Esophagus (tissue), 2 donors: ENCODE data around the gene ADAM12. TPM values are rescaled to one million over a fixed set of nuclear protein-coding genes. Genes with fewer than 3 reads are reported as not detected.

Source experiments
- H3K27ac ChIP-seq, 2 donors: one replicate each; pipeline ENCODE4 v1.5.1; 2013; ENCODE audit warnings: low read depth in 2 of 2, mild to moderate bottlenecking in 2 of 2, inconsistent platforms in 1 of 2, low read length in 1 of 2, moderate library complexity in 1 of 2
- H3K27me3 ChIP-seq, 2 donors: one replicate each; pipeline ENCODE4 v1.6.1; 2013; ENCODE audit warnings: low read length in 2 of 2, control low read depth in 1 of 2, mild to moderate bottlenecking in 1 of 2; ENCODE audit not compliant: insufficient read depth in 2 of 2, control insufficient read depth in 1 of 2
- H3K36me3 ChIP-seq, 2 donors: one replicate each; pipeline ENCODE4 v1.6.1; 2013; ENCODE audit warnings: low read length in 1 of 2; ENCODE audit not compliant: control insufficient read depth in 2 of 2, insufficient read depth in 2 of 2
- H3K4me1 ChIP-seq, 2 donors: one replicate each; pipeline ENCODE4 v1.6.1; 2013; ENCODE audit warnings: low read length in 1 of 2; ENCODE audit not compliant: control insufficient read depth in 2 of 2, insufficient read depth in 2 of 2
- H3K4me3 ChIP-seq, 2 donors: one replicate each; pipeline ENCODE4 v1.5.1; 2013; ENCODE audit warnings: low read length in 2 of 2, mild to moderate bottlenecking in 2 of 2, low read depth in 1 of 2, moderate library complexity in 1 of 2
- H3K9me3 ChIP-seq, 2 donors: one replicate each; pipeline ENCODE4 v1.6.1; 2013; ENCODE audit warnings: mild to moderate bottlenecking in 2 of 2, low read depth in 1 of 2, low read length in 1 of 2, moderate library complexity in 1 of 2; ENCODE audit not compliant: control insufficient read depth in 2 of 2, insufficient read depth in 1 of 2
- WGBS, 2 donors: extraction: QIAGEN DNeasy Blood & Tissue Kit; methylation state at CpG; one replicate each; pipeline ENCODE4 v1.1.7; 2013; 5-methylcytosine and 5-hydroxymethylcytosine counted together
- polyA plus RNA-seq, 2 donors: library from polyadenylated mRNA; stranded (reverse); fragments of 200-250 nt; gene quantifications; one replicate each; pipeline ENCODE4 v1.2.3, GENCODE V29; 2013
- donor health status: healthy with polysubstance abuse.
- donor health status: Bipolar disorder and iron deficiency.

Gene ADAM12
- polyA plus RNA-seq, 2 donors: under 0.01 to 0.06 TPM

- Histone ChIP-seq H3K4me3 (no peak overlapping the region), H3K4me1 (no peaks in the 10 kb centered on the region), H3K36me3 (no peaks in the 10 kb centered on the region), H3K9me3 (no peaks in the 10 kb centered on the region), H3K27me3 (no peaks in the 10 kb centered on the region), H3K27ac (no peak overlapping the region)
- WGBS, 2 donors: 91 to 94% methylated on average over 2 of the region's 2 CpGs
Observed at GRCh38 chr10:126006906-126007305, 381.4 kb downstream of the ADAM12 start.

- whole genome bisulfite sequencing, 2 donors: 76 to 85% methylated on average over 5 of the region's 5 CpGs
- Histone ChIP-seq H3K4me3 (no peak overlapping the region), H3K27ac (no peak overlapping the region), H3K36me3 (no peaks in the 10 kb centered on the region), H3K27me3 (no peaks in the 10 kb centered on the region), H3K4me1 (peaks cover 0 to 3% of the 10 kb centered on the region in 2 donors), H3K9me3 (no peaks in the 10 kb centered on the region)
Observed at GRCh38 chr10:126006264-126006663, 382.0 kb downstream of the ADAM12 start.

GRCh38 chr10:126004752-126005151 lies 383.5 kb downstream of the ADAM12 start:
- H3K36me3 ChIP-seq: no peaks in the 10 kb centered on the region
- no peak overlapping the region for H3K4me3 ChIP-seq
- no peaks in the 10 kb centered on the region for H3K27me3 ChIP-seq
- H3K9me3 ChIP-seq: no peaks in the 10 kb centered on the region
- peaks cover 0 to 3% of the 10 kb centered on the region in 2 donors for H3K4me1 ChIP-seq
- WGBS, 2 donors: 84 to 85% methylated on average over 8 of the region's 8 CpGs
- H3K27ac ChIP-seq: no peak overlapping the region

GRCh38 chr10:126001576-126001975 lies 386.7 kb downstream of the ADAM12 start:
- no peak overlapping the region for H3K27ac ChIP-seq
- H3K9me3 ChIP-seq: no peaks in the 10 kb centered on the region
- H3K4me3 ChIP-seq: no peak overlapping the region
- peaks cover 0 to 3% of the 10 kb centered on the region in 2 donors for H3K4me1 ChIP-seq
- H3K27me3 ChIP-seq: no peaks in the 10 kb centered on the region
- 59 to 63% methylated on average over 2 of the region's 2 CpGs for WGBS, 2 donors
- H3K36me3 ChIP-seq: no peaks in the 10 kb centered on the region

- Histone ChIP-seq H3K27me3 (no peaks in the 10 kb centered on the region), H3K36me3 (no peaks in the 10 kb centered on the region), H3K4me3 (no peak overlapping the region), H3K27ac (no peak overlapping the region), H3K9me3 (no peaks in the 10 kb centered on the region), H3K4me1 (peaks cover 0 to 3% of the 10 kb centered on the region in 2 donors)
- WGBS, 2 donors: 82 to 86% methylated on average over 3 of the region's 3 CpGs
Observed at GRCh38 chr10:125999694-126000093, 388.6 kb downstream of the ADAM12 start.

- Histone ChIP-seq H3K27me3 (no peaks in the 10 kb centered on the region), H3K9me3 (no peaks in the 10 kb centered on the region), H3K4me3 (no peak overlapping the region), H3K36me3 (no peaks in the 10 kb centered on the region), H3K27ac (no peak overlapping the region), H3K4me1 (peaks cover 0 to 3% of the 10 kb centered on the region in 2 donors)
- 93 to 94% methylated on average over 12 of the region's 12 CpGs for WGBS, 2 donors
Observed at GRCh38 chr10:125997586-125997985, 390.7 kb downstream of the ADAM12 start.

- H3K36me3 ChIP-seq: no peaks in the 10 kb centered on the region
- H3K4me1 ChIP-seq: no peaks in the 10 kb centered on the region
- H3K4me3 ChIP-seq: no peak overlapping the region
- no peak overlapping the region for H3K27ac ChIP-seq
- WGBS, 2 donors: 92 to 95% methylated on average over 9 of the region's 9 CpGs
- H3K9me3 ChIP-seq: no peaks in the 10 kb centered on the region
- H3K27me3 ChIP-seq: no peaks in the 10 kb centered on the region
Observed at GRCh38 chr10:125995726-125996304, 392.5 kb downstream of the ADAM12 start.

- H3K27me3 ChIP-seq: no peaks in the 10 kb centered on the region
- H3K27ac ChIP-seq: no peak overlapping the region
- H3K36me3 ChIP-seq: no peaks in the 10 kb centered on the region
- no peaks in the 10 kb centered on the region for H3K9me3 ChIP-seq
- H3K4me1 ChIP-seq: no peaks in the 10 kb centered on the region
- H3K4me3 ChIP-seq: no peak overlapping the region
- WGBS, 2 donors: 90 to 95% methylated on average over 6 of the region's 6 CpGs
Observed at GRCh38 chr10:125994601-125995000, 393.7 kb downstream of the ADAM12 start.

GRCh38 chr10:125992254-125992653 lies 396.0 kb downstream of the ADAM12 start:
- H3K4me1 ChIP-seq: no peaks in the 10 kb centered on the region
- WGBS, 2 donors: 76 to 79% methylated on average over 7 of the region's 7 CpGs
- H3K4me3 ChIP-seq: no peak overlapping the region
- no peak overlapping the region for H3K27ac ChIP-seq
- no peaks in the 10 kb centered on the region for H3K9me3 ChIP-seq
- no peaks in the 10 kb centered on the region for H3K36me3 ChIP-seq
- no peaks in the 10 kb centered on the region for H3K27me3 ChIP-seq

- 49 to 59% methylated on average over 1 of the region's 1 CpG for WGBS, 2 donors
Observed at GRCh38 chr10:125991392-125991791, 396.9 kb downstream of the ADAM12 start.

More at GRCh38 chr10:125991392-125991791, 396.9 kb downstream of the ADAM12 start:
- no peaks in the 10 kb centered on the region for H3K4me1 ChIP-seq
- H3K27me3 ChIP-seq: no peaks in the 10 kb centered on the region
- H3K4me3 ChIP-seq: no peak overlapping the region
- H3K9me3 ChIP-seq: no peaks in the 10 kb centered on the region
- H3K36me3 ChIP-seq: no peaks in the 10 kb centered on the region
- H3K27ac ChIP-seq: no peak overlapping the region
